Caco-2 (cell line): ENCODE results near the gene NDUFS2. TPM values are rescaled to one million over a fixed set of nuclear protein-coding genes. Genes with fewer than 3 reads are reported as not detected.
A peak's percentile ranks its signal among the peaks of the same experiment; 100 is the strongest.

ENCODE experiments used
- BruUV-seq: library from RNA; stranded (reverse); fragments of 400-500 nt; replicated peaks from 2 replicates; lab custom pipeline; 2021; lab: Mats Ljungman, UMichigan
- CTCF ChIA-PET: fragments of 300-600 bp; sonication (Branson Sonifier 250); formaldehyde crosslinking; loops from one replicate; lab custom pipeline; 2022; ENCODE audit warnings: antibody characterized with exemption; lab: Charles Lee
- POLR2A ChIA-PET: fragments of 300-600 bp; sonication (Branson Sonifier 250); formaldehyde crosslinking; loops from one replicate; lab custom pipeline; 2022; ENCODE audit warnings: antibody characterized with exemption; lab: Charles Lee
- DNase-seq, 2 experiments: peaks; one replicate each; pipeline versions ENCODE4 v3.0.0 to v3.0.0-alpha.2; 2020 to 2022
- H3K27me3 ChIP-seq: replicated peaks from 2 replicates; pipeline ENCODE4 v1.6.0; 2011; ENCODE audit warnings: low read length; ENCODE audit not compliant: control insufficient read depth, insufficient read depth
- H3K36me3 ChIP-seq: 2 replicates; pipeline ENCODE4 v1.5.1; 2011; ENCODE audit warnings: low read length; ENCODE audit not compliant: control insufficient read depth, insufficient read depth
- H3K4me1 ChIP-seq: fragments of 250-450 bp; sonication (Bioruptor Pico); 2 replicates; pipeline ENCODE4 v1.5.1; 2020; ENCODE audit warnings: mild to moderate bottlenecking
- H3K4me3 ChIP-seq: 2 replicates; pipeline ENCODE4 v1.5.1; 2011; ENCODE audit warnings: low read depth, mild to moderate bottlenecking, control low read depth, low read length
- H3K9me3 ChIP-seq: fragments of 250-450 bp; sonication (Bioruptor Pico); 2 replicates; pipeline ENCODE4 v1.5.1; 2020; ENCODE audit warnings: mild to moderate bottlenecking, moderate library complexity
- H3K27ac Mint-ChIP-seq: one replicate; pipeline ENCODE4 v1.8.0; 2022; ENCODE audit warnings: mixed read lengths; ENCODE audit not compliant: unreplicated experiment
- H3K27me3 Mint-ChIP-seq: one replicate; pipeline ENCODE4 v1.8.0; 2022; ENCODE audit warnings: mixed read lengths; ENCODE audit not compliant: insufficient read depth, unreplicated experiment
- H3K36me3 Mint-ChIP-seq: one replicate; pipeline ENCODE4 v1.8.0; 2022; ENCODE audit warnings: mild to moderate bottlenecking, mixed read lengths; ENCODE audit not compliant: insufficient read depth, unreplicated experiment
- H3K4me1 Mint-ChIP-seq: one replicate; pipeline ENCODE4 v1.8.0; 2022; ENCODE audit warnings: low read depth, mixed read lengths; ENCODE audit not compliant: unreplicated experiment
- H3K4me3 Mint-ChIP-seq: one replicate; pipeline ENCODE4 v1.8.0; 2022; ENCODE audit warnings: mild to moderate bottlenecking, moderate library complexity, mixed read lengths; ENCODE audit not compliant: unreplicated experiment
- H3K9me3 Mint-ChIP-seq: one replicate; pipeline ENCODE4 v1.8.0; 2022; ENCODE audit warnings: mixed read lengths; ENCODE audit not compliant: unreplicated experiment
- CTCF ChIP-seq, 2 experiments: fragments of 200-600 bp in 1 of 2; IDR thresholded peaks; 1 replicate in 1 of 2; 2 replicates in 1 of 2; pipeline versions ENCODE4 v1.5.1 to v1.8.0; 2011 to 2022; ENCODE audit warnings: antibody characterized with exemption in 1 of 2, control low read depth in 1 of 2, inconsistent platforms in 1 of 2, low read depth in 1 of 2, low read length in 1 of 2, mild to moderate bottlenecking in 1 of 2, moderate library complexity in 1 of 2; ENCODE audit not compliant: insufficient read depth in 1 of 2, severe bottlenecking in 1 of 2, unreplicated experiment in 1 of 2
- intact Hi-C: fragments of 100-400 bp; cut with micrococcal nuclease; formaldehyde crosslinking; loops from one replicate; pipeline ENCODE4 v1.10.0; 2022; ENCODE audit not compliant: unreplicated experiment
- total RNA-seq: library from RNA; stranded (reverse); gene quantifications from 2 replicates; pipeline ENCODE4 v1.2.3, GENCODE V29; 2022

Gene NDUFS2
- total RNA-seq, 1 experiment from 2014 or later: 115 TPM

- Histone ChIP-seq H3K9me3 (no peaks in the 10 kb centered on the region), H3K27me3 (no peaks in the 10 kb centered on the region), H3K4me3 (peak within 1 kb of the TSS; percentile 77), H3K4me1 (0 out of 2 replicates have a peak, but pooled peaks cover 2% of the 10 kb centered on the region), H3K36me3 (no peaks in the 10 kb centered on the region)
- peak; percentile 85 to 88 for DNase-seq
- intact Hi-C loops: loop anchor here (1.0 kb wide), 1 partner anchor 21 kb away; no protein-coding TSS in a partner anchor
- H3K4me3 Mint-ChIP-seq: peak within 1 kb of the TSS; percentile 95
- H3K27me3 Mint-ChIP-seq: no peaks in the 10 kb centered on the region
- H3K9me3 Mint-ChIP-seq: no peaks in the 10 kb centered on the region
- peak within 1 kb of the TSS; percentile 99 for H3K27ac Mint-ChIP-seq
- peaks cover 12% of the 10 kb centered on the region for H3K4me1 Mint-ChIP-seq
- POLR2A ChIA-PET: interaction anchor here (0.6 to 1.5 kb wide), 6 partner anchors 9 to 132 kb away, joined by 3 to 8 read pairs (median 4); partner anchors contain the start of genes DEDD, F11R, NDUFS2 and NIT1
- BruUV-seq: TSS peak; percentile 98
- H3K36me3 Mint-ChIP-seq: peaks cover 34% of the 10 kb centered on the region
- TF ChIP-seq CTCF (IDR thresholded peaks at IDR 0.05; ENCODE audit: insufficient read depth in 1 of 2, low read depth in 1 of 2, low read length in 1 of 2, severe bottlenecking in 1 of 2, unreplicated experiment in 1 of 2): no peak
- CTCF ChIA-PET: interaction anchor here (1.3 kb wide), 1 partner anchor 12 kb away, joined by 10 read pairs; the partner anchor contains the start of gene PPOX
These were observed 48.4 kb upstream of the NDUFS2 start, which contains the start of gene UFC1 for GRCh38 chr1:161153682-161154337. UFC1 (plus strand) TSS chr1:161153978; CDS start chr1:161153998, 20 bp downstream.

GRCh38 chr1:161157867-161158266 lies 44.3 kb upstream of the NDUFS2 start:
- BruUV-seq: no TSS peak
- Mint-ChIP-seq H3K4me1 (peaks cover 12% of the 10 kb centered on the region), H3K27me3 (no peaks in the 10 kb centered on the region), H3K36me3 (peaks cover 54% of the 10 kb centered on the region), H3K4me3 (peak overlapping the region; percentile 41), H3K27ac (no peak overlapping the region), H3K9me3 (no peaks in the 10 kb centered on the region)
- TF ChIP-seq CTCF (IDR thresholded peaks at IDR 0.05; ENCODE audit: insufficient read depth in 1 of 2, low read depth in 1 of 2, low read length in 1 of 2, severe bottlenecking in 1 of 2, unreplicated experiment in 1 of 2): no peak
- no peak for DNase-seq
- Histone ChIP-seq H3K27me3 (no peaks in the 10 kb centered on the region), H3K4me3 (no peak overlapping the region), H3K36me3 (peaks cover 3% of the 10 kb centered on the region), H3K9me3 (no peaks in the 10 kb centered on the region), H3K4me1 (peaks cover 10% of the 10 kb centered on the region; the same call in 1 of the 2 replicates)
- POLR2A ChIA-PET: interaction anchor here (0.8 kb wide), 1 partner anchor 167 kb away, joined by 8 read pairs; no protein-coding TSS in a partner anchor
- CTCF ChIA-PET: interaction anchor here (0.6 to 0.7 kb wide), 2 partner anchors 8 to 224 kb away, joined by 3 read pairs; no protein-coding TSS in a partner anchor
- intact Hi-C loops: no loop called here

GRCh38 chr1:161158316-161159010 lies 43.7 kb upstream of the NDUFS2 start:
- H3K27me3 Mint-ChIP-seq: no peaks in the 10 kb centered on the region
- peaks cover 12% of the 10 kb centered on the region for H3K4me1 Mint-ChIP-seq
- POLR2A ChIA-PET: interaction anchor here (0.6 kb wide), 1 partner anchor 26 kb away, joined by 3 read pairs; the partner anchor contains the start of gene DEDD
- no peaks in the 10 kb centered on the region for H3K27me3 ChIP-seq
- H3K9me3 ChIP-seq: no peaks in the 10 kb centered on the region
- DNase-seq: no peak
- no TSS peak for BruUV-seq
- peaks cover 10% of the 10 kb centered on the region; the same call in 1 of the 2 replicates for H3K4me1 ChIP-seq
- H3K4me3 Mint-ChIP-seq: peak overlapping the region; percentile 82
- H3K36me3 ChIP-seq: peaks cover 3% of the 10 kb centered on the region
- no peaks in the 10 kb centered on the region for H3K9me3 Mint-ChIP-seq
- intact Hi-C loops: no loop called here
- H3K36me3 Mint-ChIP-seq: peaks cover 54% of the 10 kb centered on the region
- no peak for TF ChIP-seq CTCF (IDR thresholded peaks at IDR 0.05; ENCODE audit: insufficient read depth in 1 of 2, low read depth in 1 of 2, low read length in 1 of 2, severe bottlenecking in 1 of 2, unreplicated experiment in 1 of 2)
- H3K4me3 ChIP-seq: peak overlapping the region; percentile 83; the same call in 1 of the 2 replicates
- CTCF ChIA-PET: interaction anchor here (0.6 kb wide), 1 partner anchor 223 kb away, joined by 3 read pairs; no protein-coding TSS in a partner anchor
- peak overlapping the region; percentile 81 for H3K27ac Mint-ChIP-seq
